ENCODE measurements around the gene RALGPS2. TPM values are rescaled to one million over a fixed set of nuclear protein-coding genes. Genes with fewer than 3 reads are reported as not detected.
"Not testable (repeated sequence)": the region's sequence is repeated elsewhere in the genome, so short reads cannot be mapped to it uniquely, and the experiment has no call there.

Gene RALGPS2
- total RNA-seq, 1 donor from 2014 or later: 5.2 TPM

GRCh38 chr1:178940068-178940765 lies 215.2 kb downstream of the RALGPS2 start:
- DNase-seq (ENCODE audit: low spot score): no peak

- DNase-seq (ENCODE audit: low spot score): peak; percentile 81
These were observed 216.2 kb downstream of the RALGPS2 start for GRCh38 chr1:178941261-178941689.

- peak; percentile 86 for DNase-seq (ENCODE audit: low spot score)
These were observed 216.8 kb downstream of the RALGPS2 start for GRCh38 chr1:178941849-178942248.

GRCh38 chr1:178942285-178943198 lies 217.5 kb downstream of the RALGPS2 start:
- DNase-seq (ENCODE audit: low spot score): peak; percentile 77

- DNase-seq (ENCODE audit: low spot score): no peak
These were observed 219.7 kb downstream of the RALGPS2 start for GRCh38 chr1:178944729-178945128.

- DNase-seq (ENCODE audit: low spot score): peak; percentile 78
These were observed 220.8 kb downstream of the RALGPS2 start for GRCh38 chr1:178945763-178946266.

- DNase-seq (ENCODE audit: low spot score): peak; percentile 81
These were observed 221.4 kb downstream of the RALGPS2 start for GRCh38 chr1:178946416-178946815.

- no peak for DNase-seq (ENCODE audit: low spot score)
These were observed 222.0 kb downstream of the RALGPS2 start for GRCh38 chr1:178946855-178947676.

- DNase-seq (ENCODE audit: low spot score): no peak
These were observed 222.6 kb downstream of the RALGPS2 start for GRCh38 chr1:178947677-178947981.

GRCh38 chr1:178948676-178949075 lies 223.6 kb downstream of the RALGPS2 start:
- no peak for DNase-seq (ENCODE audit: low spot score)

GRCh38 chr1:178949866-178950265 lies 224.8 kb downstream of the RALGPS2 start:
- DNase-seq (ENCODE audit: low spot score): not testable (repeated sequence)

GRCh38 chr1:178951600-178951999 lies 226.6 kb downstream of the RALGPS2 start:
- DNase-seq (ENCODE audit: low spot score): no peak

- no peak for DNase-seq (ENCODE audit: low spot score)
These were observed 228.0 kb downstream of the RALGPS2 start for GRCh38 chr1:178953034-178953433.

- DNase-seq (ENCODE audit: low spot score): no peak
These were observed 228.7 kb downstream of the RALGPS2 start for GRCh38 chr1:178953538-178954324.

GRCh38 chr1:178954325-178954690 lies 229.3 kb downstream of the RALGPS2 start:
- DNase-seq (ENCODE audit: low spot score): peak; percentile 89

- no peak for DNase-seq (ENCODE audit: low spot score)
These were observed 229.9 kb downstream of the RALGPS2 start for GRCh38 chr1:178954937-178955336.

- no peak for DNase-seq (ENCODE audit: low spot score)
These were observed 230.4 kb downstream of the RALGPS2 start for GRCh38 chr1:178955391-178955954.

- peak; percentile 73 for DNase-seq (ENCODE audit: low spot score)
These were observed 233.4 kb downstream of the RALGPS2 start for GRCh38 chr1:178958491-178958890.

GRCh38 chr1:178959543-178960460 lies 234.8 kb downstream of the RALGPS2 start:
- peak; percentile 67 for DNase-seq (ENCODE audit: low spot score)
